Measurements from ENCODE around the gene C14orf180. TPM values are rescaled to one million over a fixed set of nuclear protein-coding genes. Genes with fewer than 3 reads are reported as not detected.

The C14orf180 gene
- total RNA-seq, 1 donor from 2014 or later, result 0.14 TPM

- ATAC-seq, result no peak
- Histone ChIP-seq H3K4me1 (no peaks in the 10 kb centered on the region), H3K9me3 (no peaks in the 10 kb centered on the region), H3K27me3 (peaks cover 21% of the 10 kb centered on the region), H3K36me3 (no peaks in the 10 kb centered on the region), H3K4me3 (no peak overlapping the region), H3K27ac (no peak overlapping the region)
- TF ChIP-seq CTCF (IDR thresholded peaks at IDR 0.05), result no peak
- DNase-seq, result peak; percentile 50
- intact Hi-C loops (cut with DNase I), result no loop called here
Measured at GRCh38 chr14:104595911-104596450, 16.4 kb downstream of the C14orf180 start.

- Histone ChIP-seq H3K27ac (no peak overlapping the region), H3K27me3 (peaks cover 26% of the 10 kb centered on the region), H3K36me3 (no peaks in the 10 kb centered on the region), H3K9me3 (no peaks in the 10 kb centered on the region), H3K4me3 (no peak overlapping the region), H3K4me1 (no peaks in the 10 kb centered on the region)
- DNase-seq (peak; percentile 43), ATAC-seq (no peak)
- intact Hi-C loops (cut with DNase I), result no loop called here
- no peak for TF ChIP-seq CTCF (IDR thresholded peaks at IDR 0.05)
Measured at GRCh38 chr14:104596451-104596918, 16.9 kb downstream of the C14orf180 start.

GRCh38 chr14:104596927-104597351, 17.4 kb downstream of the C14orf180 start:
- Histone ChIP-seq H3K36me3 (no peaks in the 10 kb centered on the region), H3K27me3 (peaks cover 31% of the 10 kb centered on the region), H3K9me3 (no peaks in the 10 kb centered on the region), H3K4me3 (no peak overlapping the region), H3K4me1 (no peaks in the 10 kb centered on the region), H3K27ac (no peak overlapping the region)
- intact Hi-C loops (cut with DNase I), result no loop called here
- ATAC-seq, result no peak
- peak; percentile 50 for DNase-seq
- no peak for TF ChIP-seq CTCF (IDR thresholded peaks at IDR 0.05)

- Histone ChIP-seq H3K4me3 (no peak overlapping the region), H3K27ac (no peak overlapping the region), H3K27me3 (peaks cover 37% of the 10 kb centered on the region), H3K9me3 (no peaks in the 10 kb centered on the region), H3K4me1 (no peaks in the 10 kb centered on the region), H3K36me3 (no peaks in the 10 kb centered on the region)
- no peak for TF ChIP-seq CTCF (IDR thresholded peaks at IDR 0.05)
- intact Hi-C loops (cut with DNase I), result no loop called here
- ATAC-seq (no peak), DNase-seq (peak; percentile 53)
Measured at GRCh38 chr14:104597576-104597975, 18.0 kb downstream of the C14orf180 start.

GRCh38 chr14:104598039-104598909, 18.7 kb downstream of the C14orf180 start:
- TF ChIP-seq CTCF (IDR thresholded peaks at IDR 0.05), result no peak
- Histone ChIP-seq H3K4me1 (no peaks in the 10 kb centered on the region), H3K9me3 (no peaks in the 10 kb centered on the region), H3K4me3 (no peak overlapping the region), H3K36me3 (no peaks in the 10 kb centered on the region), H3K27me3 (peaks cover 44% of the 10 kb centered on the region), H3K27ac (no peak overlapping the region)
- ATAC-seq (no peak), DNase-seq (peak; percentile 61)
- intact Hi-C loops (cut with DNase I), result no loop called here
